GM21515 (cell line): Measurements from ENCODE around the gene POLR3GL.

ENCODE experiments used
- ATAC-seq: cut with Tn5 transposase; IDR thresholded peaks from one replicate; pipeline ENCODE4 v1.9.1; 2021; ENCODE audit not compliant: unreplicated experiment

The POLR3GL gene

GRCh38 chr1:145947551-145947950 is 16.9 kb upstream of the POLR3GL start:
- ATAC-seq: no peak

GRCh38 chr1:145949219-145949618 is 15.3 kb upstream of the POLR3GL start:
- no peak for ATAC-seq

GRCh38 chr1:145951526-145951925 is 13.0 kb upstream of the POLR3GL start:
- ATAC-seq: no peak

GRCh38 chr1:145952903-145953302 is 11.6 kb upstream of the POLR3GL start:
- ATAC-seq: no peak

- ATAC-seq: no peak
Measured at GRCh38 chr1:145953861-145954260, 10.6 kb upstream of the POLR3GL start.

- ATAC-seq: no peak
Measured at GRCh38 chr1:145955436-145955835, 9.1 kb upstream of the POLR3GL start.

GRCh38 chr1:145956361-145956760 is 8.1 kb upstream of the POLR3GL start:
- ATAC-seq: no peak

- ATAC-seq: no peak
Measured at GRCh38 chr1:145956781-145957442, 7.6 kb upstream of the POLR3GL start.

GRCh38 chr1:145957443-145958319 is 6.8 kb upstream of the POLR3GL start, which contains the start of gene LIX1L:
Gene LIX1L (minus strand): TSS chr1:145958017. CDS start chr1:145957927, 90 bp downstream.
- peak; percentile 84 for ATAC-seq

- ATAC-seq: no peak
Measured at GRCh38 chr1:145958734-145959133, 5.8 kb upstream of the POLR3GL start.

- no peak for ATAC-seq
Measured at GRCh38 chr1:145959333-145959732, 5.2 kb upstream of the POLR3GL start.

- no peak for ATAC-seq
Measured at GRCh38 chr1:145959957-145960467, 4.5 kb upstream of the POLR3GL start.

- ATAC-seq: no peak
Measured at GRCh38 chr1:145960468-145961108, 3.9 kb upstream of the POLR3GL start.

- no peak for ATAC-seq
Measured at GRCh38 chr1:145961109-145961424, 3.4 kb upstream of the POLR3GL start.

- no peak for ATAC-seq
Measured at GRCh38 chr1:145961425-145962156, 2.9 kb upstream of the POLR3GL start.

GRCh38 chr1:145962157-145963102 is 2.1 kb upstream of the POLR3GL start:
- no peak for ATAC-seq

- no peak for ATAC-seq
Measured at GRCh38 chr1:145963265-145964019, 1.0 kb upstream of the POLR3GL start.

GRCh38 chr1:145965119-145965744 is 742 bp downstream of the POLR3GL start:
- ATAC-seq: no peak

GRCh38 chr1:145967288-145967687 is 2.8 kb downstream of the POLR3GL start:
- ATAC-seq: no peak
